ENCODE data around the gene KRTAP15-1. TPM values are rescaled to one million over a fixed set of nuclear protein-coding genes. Genes with fewer than 3 reads are reported as not detected.

KRTAP15-1 gene
- total and polyA plus RNA-seq, 2 experiments from 2014 or later, result not detected

GRCh38 chr21:30482130-30482529 lies 42.1 kb downstream of the KRTAP15-1 start:
- Histone ChIP-seq H3K4me3 (no peak overlapping the region), H3K27me3 (ENCODE audit: insufficient read depth) (no peaks in the 10 kb centered on the region), H3K79me2 (replicated peaks; ENCODE audit: insufficient read depth) (no peaks in the 10 kb centered on the region), H3K27ac (ENCODE audit: low read depth) (no peak overlapping the region), H3K4me1 (ENCODE audit: insufficient read depth) (no peaks in the 10 kb centered on the region), H2AFZ (no peak overlapping the region), H3K4me2 (no peak overlapping the region), H3K9me2 (ENCODE audit: insufficient read depth) (no peaks in the 10 kb centered on the region), H3F3A (replicated peaks; ENCODE audit: low read depth) (no peaks in the 10 kb centered on the region), H3K36me3 (ENCODE audit: insufficient read depth) (no peaks in the 10 kb centered on the region), H4K20me1 (replicated peaks; ENCODE audit: insufficient read depth) (no peaks in the 10 kb centered on the region)
- no peak for ATAC-seq
- peaks cover 21% of the 10 kb centered on the region; the same call in 2 of the 3 replicates for H3K36me3 Mint-ChIP-seq (ENCODE audit: low read depth)
- no peak overlapping the region for H3K27ac Mint-ChIP-seq
- peaks cover 25% of the 10 kb centered on the region for H3K9me3 Mint-ChIP-seq
- no peak for DNase-seq (ENCODE audit: low spot score)
- H3K27me3 Mint-ChIP-seq (ENCODE audit: insufficient read depth, low read depth, poor library complexity), result no peaks in the 10 kb centered on the region
- TF ChIP-seq CTCF (conservative IDR thresholded peaks at IDR 0.05; ENCODE audit: low read depth in 2 of 2), result no peak
- TF ChIP-seq ZNF331 (CRISPR knock-in tag; IDR thresholded peaks at IDR 0.05; ENCODE audit: low read depth), result no peak
- TF ChIP-seq ZNF462 (CRISPR knock-in tag; IDR thresholded peaks at IDR 0.05), result no peak
- TF ChIP-seq JUNB (IDR thresholded peaks at IDR 0.05; ENCODE audit: unreplicated experiment), result no peak
- TF ChIP-seq EZH2phosphoT487 (IDR thresholded peaks at IDR 0.05; ENCODE audit: unreplicated experiment), result no peak
- TF ChIP-seq ETS1 (IDR thresholded peaks at IDR 0.05), result no peak
- TF ChIP-seq CREB1 (CRISPR knock-in tag; IDR thresholded peaks at IDR 0.05; ENCODE audit: low read depth), result no peak
- H3K4me1 Mint-ChIP-seq, result peaks cover 3% of the 10 kb centered on the region; the same call in 2 of the 3 replicates
- no peak overlapping the region for H3K4me3 Mint-ChIP-seq
